Dedifferentiated amniotic fluid mesenchymal stem cell (primary cell): ENCODE results near the gene TSC22D2.
A peak's percentile ranks its signal among the peaks of the same experiment; 100 is the strongest.

Source experiments
- DNase-seq: peaks from one replicate; pipeline ENCODE4 v3.0.0-alpha.2; 2016; ENCODE audit errors: extremely low spot score

The TSC22D2 gene

GRCh38 chr3:150408221-150409124 lies at the start of gene TSC22D2:
Gene TSC22D2 (plus strand): TSS chr3:150408298. CDS start chr3:150409351, 1,053 bp downstream.
- peak; percentile 92 for DNase-seq

DNA sequence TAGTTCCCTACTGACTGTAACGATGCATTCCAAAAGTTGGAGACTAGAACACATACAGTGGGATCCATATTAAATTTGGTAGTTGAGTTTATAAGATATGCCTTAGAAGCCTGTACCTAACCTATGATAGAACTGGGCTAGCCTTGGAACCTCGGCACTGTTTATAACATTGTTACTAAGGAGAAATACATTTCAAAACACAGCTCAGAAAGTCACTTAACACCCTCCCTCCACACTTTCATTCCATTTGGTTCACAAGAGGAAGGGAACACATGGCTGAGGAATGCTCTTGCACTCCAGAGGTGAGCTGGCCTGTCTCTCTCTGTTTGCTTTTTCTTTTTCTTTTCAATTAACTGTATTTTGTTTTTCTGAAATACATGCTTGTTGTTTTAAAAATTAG lies 48.7 kb upstream of the TSC22D2 start:
- no peak for DNase-seq

- no peak for DNase-seq
Observed at GRCh38 chr3:150360966-150361365, 47.1 kb upstream of the TSC22D2 start.

DNA sequence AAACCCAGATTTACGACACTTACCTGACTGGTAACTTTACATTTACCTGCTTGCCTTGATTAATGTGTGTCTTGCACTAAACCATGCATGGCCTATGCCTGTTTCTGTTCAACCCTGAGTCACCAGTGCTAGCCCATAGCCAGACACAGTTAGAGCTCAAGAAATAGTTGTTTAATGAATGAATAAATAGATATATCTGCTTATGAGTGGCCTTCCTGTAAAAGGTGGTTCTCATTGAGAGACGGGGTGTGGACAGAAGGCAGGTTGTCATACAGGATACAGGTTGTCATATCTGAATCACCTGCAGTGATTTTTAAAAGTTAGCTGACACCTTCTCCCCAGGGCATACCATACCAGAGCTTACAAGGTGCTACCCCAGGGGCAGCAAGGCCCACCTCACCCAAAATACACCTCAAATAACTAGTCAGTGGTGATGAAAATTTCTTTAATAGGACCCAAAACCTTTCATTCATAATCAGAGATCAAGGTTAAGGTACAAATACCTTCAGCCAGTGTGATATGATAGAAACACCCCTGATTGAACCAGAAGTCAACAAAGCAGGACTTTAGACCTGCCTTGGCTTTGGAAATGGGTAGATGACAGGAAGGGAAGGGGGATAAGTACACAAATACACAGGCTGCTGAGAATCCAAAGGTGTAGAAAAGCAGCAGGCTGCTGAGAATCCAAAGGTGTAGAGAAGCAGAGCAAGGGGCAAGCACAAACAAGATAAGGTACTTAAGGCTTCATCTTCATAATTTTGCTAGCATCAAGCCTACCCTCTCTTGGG lies 45.4 kb upstream of the TSC22D2 start:
- no peak for DNase-seq

- DNase-seq, result no peak
Observed at GRCh38 chr3:150363420-150363819, 44.7 kb upstream of the TSC22D2 start.

DNA sequence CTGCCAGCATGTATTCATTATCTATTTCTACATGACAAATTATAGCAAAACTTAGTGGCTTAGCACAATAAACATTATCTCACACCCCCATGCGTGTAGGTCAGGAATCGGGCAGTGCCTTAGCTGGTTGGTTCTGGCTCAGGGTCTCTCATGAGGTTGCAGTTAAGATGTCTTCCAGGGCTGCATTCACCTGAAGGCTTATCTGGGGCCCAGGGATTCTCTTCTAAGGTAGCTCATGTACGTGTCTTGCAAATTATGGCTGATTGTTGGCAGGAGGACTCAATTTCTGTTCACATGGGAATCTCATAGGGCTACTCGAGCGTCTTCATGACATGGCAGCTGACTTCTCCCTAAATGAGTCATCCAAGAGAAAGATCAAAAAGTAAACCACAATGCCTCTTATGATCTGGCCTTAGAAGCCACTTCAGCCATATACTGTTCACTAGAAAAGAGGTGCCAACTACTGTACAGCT lies 42.9 kb upstream of the TSC22D2 start:
- DNase-seq, result no peak

GRCh38 chr3:150367757-150368156 lies 40.3 kb upstream of the TSC22D2 start:
- no peak for DNase-seq

DNA sequence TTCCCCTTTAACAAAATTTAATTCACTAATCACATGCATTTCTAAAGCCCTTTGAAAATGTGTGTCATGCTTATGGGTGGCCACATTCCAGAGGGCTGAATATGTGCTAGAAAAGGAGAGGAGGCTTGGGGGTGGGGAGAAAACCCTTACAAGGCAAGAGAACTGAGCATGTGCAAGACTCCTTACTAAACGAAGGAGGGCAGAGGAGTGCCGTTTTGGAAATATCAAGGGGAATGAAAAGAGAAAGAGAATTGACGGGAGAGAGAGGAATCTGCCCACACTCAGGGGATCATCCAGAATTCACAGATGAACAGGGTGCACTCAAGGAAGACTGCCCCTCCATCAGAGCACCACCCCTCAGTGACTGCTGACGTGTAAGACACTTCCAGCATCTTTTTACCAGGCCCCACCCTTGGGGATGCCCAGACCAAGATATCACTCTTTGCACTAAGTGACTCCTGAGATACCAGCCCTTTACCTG lies 37.9 kb upstream of the TSC22D2 start:
- peak; percentile 97 for DNase-seq

DNA sequence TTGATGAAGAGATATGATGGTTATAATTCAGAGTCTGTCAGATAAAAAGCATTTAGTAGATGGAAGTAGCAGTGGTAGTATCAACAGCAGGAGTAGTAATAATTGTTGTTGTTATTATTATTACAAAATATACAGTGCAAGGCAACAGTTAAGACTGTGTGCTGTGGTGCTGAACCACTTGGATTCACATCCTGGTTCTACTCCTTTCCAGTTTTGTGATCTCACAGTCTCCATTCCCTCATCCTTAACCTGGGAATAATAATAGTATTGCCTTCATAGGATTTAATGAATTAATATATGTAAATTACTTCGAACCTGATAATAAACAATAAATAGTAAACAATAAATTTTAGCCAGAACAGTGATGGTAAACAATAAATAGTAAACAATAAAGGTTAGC lies 37.1 kb upstream of the TSC22D2 start:
- no peak for DNase-seq

GRCh38 chr3:150371741-150372254 lies 36.3 kb upstream of the TSC22D2 start:
- peak; percentile 96 for DNase-seq

GRCh38 chr3:150372320-150372719 lies 35.8 kb upstream of the TSC22D2 start:
- no peak for DNase-seq

- DNase-seq, result no peak
Observed at GRCh38 chr3:150372722-150373121, 35.4 kb upstream of the TSC22D2 start.

GRCh38 chr3:150373234-150373875 lies 34.7 kb upstream of the TSC22D2 start:
- DNase-seq, result no peak

DNA sequence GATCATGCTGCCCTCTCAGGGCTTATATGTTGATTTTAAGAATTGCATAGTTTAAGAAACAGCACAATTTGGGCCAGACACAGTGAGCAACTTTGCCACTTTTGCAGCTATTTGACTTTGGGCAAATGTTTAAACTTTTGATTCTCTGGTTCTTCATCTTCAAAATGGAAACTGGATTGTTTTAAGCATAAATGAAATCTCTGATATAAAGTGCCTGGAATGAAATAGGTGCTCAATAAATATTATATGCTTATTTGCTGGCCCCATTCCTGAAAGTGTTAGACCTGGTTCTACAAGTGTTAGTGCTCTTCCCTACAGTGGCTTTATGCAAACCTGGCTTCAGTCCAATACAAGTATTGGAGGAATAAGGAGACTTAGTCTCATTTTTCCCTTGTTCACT lies 33.1 kb upstream of the TSC22D2 start:
- no peak for DNase-seq

- DNase-seq, result peak; percentile 90
Observed at GRCh38 chr3:150376001-150376848, 31.9 kb upstream of the TSC22D2 start.

GRCh38 chr3:150377601-150378300 lies 30.3 kb upstream of the TSC22D2 start:
- no peak for DNase-seq

DNA sequence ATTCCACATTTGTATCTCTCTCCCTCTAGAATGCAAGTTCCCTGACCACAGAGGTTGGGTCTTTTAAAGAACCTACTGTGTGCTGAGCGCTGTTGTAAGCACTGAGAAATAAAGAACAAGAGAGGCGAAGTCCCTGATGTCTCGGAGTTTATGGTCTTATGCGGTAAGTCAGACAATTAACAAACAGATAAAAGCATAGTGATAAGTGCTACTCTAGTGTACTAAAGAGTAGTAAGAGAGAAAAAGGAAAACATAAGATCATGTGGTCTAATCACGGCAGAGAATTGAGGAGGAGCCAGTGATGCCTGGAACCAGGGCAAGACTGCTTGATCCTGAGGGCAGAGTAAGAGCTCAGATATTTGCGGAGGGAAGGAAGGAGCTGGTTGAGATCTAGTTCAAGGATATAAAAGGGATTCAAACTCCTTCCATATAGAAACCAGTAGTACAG lies 29.8 kb upstream of the TSC22D2 start:
- DNase-seq, result no peak

GRCh38 chr3:150379469-150379868 lies 28.6 kb upstream of the TSC22D2 start:
- DNase-seq, result no peak

DNA sequence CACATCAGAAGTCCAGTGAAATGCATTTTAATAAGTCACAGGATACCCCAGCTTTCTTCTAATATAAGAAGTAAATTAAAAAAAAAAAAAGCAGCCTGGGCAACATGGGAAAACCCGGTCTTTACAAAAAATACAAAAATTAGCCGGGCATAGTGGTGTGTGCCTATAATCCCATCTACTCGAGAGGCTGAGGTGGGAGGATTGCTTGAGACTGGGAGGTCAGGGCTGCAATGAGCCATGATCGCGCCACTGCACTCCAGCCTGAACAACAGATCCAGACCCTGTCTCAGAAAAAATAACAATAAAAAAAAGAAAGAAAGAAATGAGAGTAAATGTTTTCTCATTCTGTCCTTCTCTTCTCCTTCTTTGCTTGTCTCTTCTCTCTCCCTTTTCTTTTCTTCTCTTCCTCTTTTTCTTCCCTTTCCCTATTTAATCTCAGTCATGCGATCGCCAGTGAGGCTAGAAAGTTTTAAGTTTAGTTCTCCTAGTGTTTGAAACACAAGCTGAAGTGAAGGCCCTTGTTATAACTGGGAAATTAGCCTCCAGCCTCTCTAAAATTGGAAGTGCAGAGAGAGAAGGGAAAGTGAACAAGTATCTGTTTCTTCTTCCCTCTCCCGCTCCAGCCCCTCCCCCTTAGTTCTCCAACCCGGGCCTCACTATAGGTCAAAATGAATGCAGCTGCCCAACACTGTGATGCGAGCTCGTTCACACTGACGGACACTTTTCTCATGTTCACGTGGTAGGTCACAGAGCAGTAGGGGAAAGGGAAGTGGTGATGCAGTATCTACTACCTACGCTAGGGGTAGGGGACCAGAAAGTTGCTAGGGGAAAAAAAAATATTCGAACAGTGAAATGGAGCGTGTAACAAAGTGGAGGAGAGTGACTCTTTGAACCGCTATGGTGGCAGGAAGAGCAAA lies 23.5 kb upstream of the TSC22D2 start:
- DNase-seq, result no peak
